IPS DF 19.7 (cell line): ENCODE data around the gene PPP1R36.
"Not testable (repeated sequence)": the region's sequence is repeated elsewhere in the genome, so short reads cannot be mapped to it uniquely, and the experiment has no call there.

Experiments used
- DNase-seq: peaks from one replicate; pipeline ENCODE4 v3.0.0-alpha.2; 2013; ENCODE audit warnings: low read depth, low spot score

PPP1R36 gene

DNA sequence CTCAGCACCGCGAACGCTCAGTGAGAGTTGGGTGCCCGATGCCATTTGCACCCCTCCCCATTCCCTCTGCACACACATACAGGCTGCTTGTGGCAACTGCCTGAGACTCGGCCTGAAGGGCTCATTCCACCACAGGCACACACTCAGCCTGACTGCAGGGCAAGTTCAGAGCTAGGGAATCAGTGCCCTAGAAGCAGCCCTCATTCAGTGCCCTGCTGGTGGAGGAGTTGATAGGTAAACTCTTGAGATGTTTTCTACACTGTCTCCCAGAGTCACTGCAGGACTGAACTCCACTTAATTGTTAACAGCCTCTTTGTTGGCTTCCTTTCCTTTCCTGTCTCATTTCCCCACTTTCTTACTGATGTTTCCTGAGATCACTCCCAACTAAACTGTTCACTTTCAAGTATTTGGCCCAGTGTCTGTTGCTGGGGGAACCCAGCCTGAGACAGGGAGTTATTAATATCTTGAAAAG lies 16.9 kb downstream of the PPP1R36 start:
- DNase-seq = no peak

DNA sequence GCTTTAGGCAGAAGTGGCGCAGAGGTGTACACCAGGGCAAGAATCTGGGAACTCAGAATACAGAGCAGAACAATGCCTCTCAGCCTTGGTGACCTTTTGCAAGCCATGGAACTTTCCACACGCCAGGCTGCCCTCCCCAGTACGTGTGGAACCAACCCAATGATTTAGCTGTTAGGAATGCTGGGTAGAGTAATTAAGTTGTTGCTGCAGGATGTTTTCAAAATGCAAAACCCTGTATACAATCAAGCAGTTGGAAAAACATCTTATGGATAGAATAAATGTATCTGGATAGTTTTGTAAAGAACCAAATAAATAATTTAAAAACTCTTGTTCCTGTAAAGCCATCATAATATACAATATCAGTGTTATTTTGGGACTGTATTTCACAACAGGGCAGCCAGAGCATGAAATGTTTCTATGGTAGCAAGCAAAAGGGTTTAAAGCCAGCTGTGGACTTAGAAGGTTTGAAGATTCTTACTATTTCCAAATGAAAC lies 19.4 kb downstream of the PPP1R36 start:
- no peak for DNase-seq

DNA sequence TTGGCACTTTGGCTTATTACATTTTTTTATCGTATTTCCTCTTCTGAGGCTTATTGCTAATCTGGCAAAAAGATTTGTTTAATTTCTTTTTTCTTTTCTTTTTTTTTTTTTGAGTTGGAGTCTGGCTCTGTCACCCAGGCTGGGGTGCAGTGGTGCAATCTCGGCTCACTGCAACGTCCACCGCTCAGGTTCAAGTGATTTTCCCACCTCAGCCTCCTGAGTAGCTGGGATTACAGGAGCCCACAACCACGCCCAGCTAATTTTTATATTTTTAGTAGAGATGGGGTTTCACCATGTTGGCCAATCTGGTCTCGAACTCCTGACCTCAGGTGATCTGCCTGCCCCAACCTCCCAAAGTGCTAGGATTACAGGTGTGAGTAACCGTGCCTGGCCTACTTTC lies 19.9 kb downstream of the PPP1R36 start:
- not testable (repeated sequence) for DNase-seq

DNA sequence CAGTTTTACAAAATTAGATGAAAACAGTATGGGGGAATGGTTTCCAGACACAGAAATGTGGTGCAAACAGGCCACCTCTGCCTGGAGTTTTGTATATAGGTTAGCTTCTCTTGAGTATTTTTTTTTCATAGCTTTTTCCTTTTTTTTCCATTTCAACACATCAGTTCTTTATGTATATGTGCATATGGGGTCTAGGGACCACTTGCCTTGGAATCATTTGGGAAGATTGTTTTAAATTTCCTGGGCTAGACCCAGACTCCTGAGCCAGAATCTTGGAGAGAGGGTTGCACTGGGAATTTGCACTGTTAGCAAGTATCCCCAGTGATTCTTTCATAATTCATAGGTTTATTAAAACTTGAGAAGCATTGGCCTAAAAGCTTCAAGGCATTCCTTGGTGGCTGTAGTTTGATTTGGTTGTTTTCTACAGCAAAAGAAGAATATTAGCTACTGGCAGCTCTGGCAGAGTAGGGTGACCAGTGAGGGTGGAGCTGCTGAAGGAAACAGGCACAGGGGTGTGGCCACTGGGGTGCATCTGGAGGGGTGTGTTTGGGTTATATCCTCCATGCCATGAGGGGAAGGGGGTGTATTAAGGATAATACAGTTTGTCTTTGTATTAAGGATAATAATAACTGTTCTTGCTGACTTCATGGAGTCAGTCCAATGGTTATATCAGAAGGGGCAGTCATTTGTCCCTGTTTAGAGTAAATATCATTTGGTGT lies 22.8 kb downstream of the PPP1R36 start:
- DNase-seq = no peak

DNA sequence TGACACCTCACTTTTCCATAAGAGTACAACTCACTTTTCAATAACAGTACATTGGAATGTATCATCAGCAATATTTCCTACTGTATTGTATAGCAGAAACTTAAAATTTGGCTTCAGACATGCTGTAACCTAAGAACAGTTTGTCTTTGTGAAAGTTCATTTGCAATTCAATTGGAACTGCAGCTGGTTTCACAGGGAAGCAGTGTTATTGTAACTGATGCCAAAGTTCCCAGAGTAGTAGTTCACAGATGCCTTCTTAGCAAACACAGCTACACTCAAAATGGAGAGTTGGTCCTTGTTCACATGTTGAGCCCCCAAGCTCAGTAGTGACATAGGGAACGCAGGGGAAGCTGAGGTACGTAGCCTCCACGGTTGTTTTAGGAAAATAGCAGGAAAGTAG lies 23.3 kb downstream of the PPP1R36 start:
- DNase-seq = peak; percentile 42

DNA sequence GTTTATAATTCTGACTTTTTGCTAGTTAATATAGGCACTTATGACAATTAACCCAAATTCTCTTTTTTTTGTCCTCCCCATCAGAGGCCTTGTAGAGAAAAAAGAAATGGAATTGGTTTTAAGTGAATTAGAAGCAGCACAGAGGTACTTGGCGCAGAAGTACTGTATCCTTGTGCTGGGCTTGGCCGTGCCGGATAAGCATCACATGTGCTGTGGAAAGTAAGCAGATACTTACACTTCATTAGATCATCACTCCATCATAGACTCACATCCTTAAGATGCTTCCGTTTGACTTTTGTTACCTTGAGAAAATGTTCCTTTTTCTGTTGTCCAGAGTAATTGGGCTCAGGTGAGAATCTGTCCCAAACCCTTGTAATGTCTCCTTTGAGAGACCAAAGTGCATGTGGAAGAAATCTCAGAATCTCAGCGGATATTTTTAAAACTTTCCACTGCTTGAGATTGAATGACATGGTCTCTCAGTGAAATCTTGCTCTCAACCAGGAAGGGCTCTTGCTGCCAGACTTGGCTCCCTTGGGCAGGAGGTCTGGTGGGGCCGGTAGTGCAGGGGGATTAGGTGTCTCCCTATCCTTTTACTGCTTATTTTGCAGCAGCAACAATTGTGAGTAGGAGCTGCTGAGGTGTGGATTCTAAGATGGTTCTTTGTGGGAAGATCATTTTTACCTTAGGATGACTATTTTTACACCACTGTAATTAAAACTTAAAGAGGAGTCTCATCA lies 24.8 kb downstream of the PPP1R36 start:
- DNase-seq = no peak

DNA sequence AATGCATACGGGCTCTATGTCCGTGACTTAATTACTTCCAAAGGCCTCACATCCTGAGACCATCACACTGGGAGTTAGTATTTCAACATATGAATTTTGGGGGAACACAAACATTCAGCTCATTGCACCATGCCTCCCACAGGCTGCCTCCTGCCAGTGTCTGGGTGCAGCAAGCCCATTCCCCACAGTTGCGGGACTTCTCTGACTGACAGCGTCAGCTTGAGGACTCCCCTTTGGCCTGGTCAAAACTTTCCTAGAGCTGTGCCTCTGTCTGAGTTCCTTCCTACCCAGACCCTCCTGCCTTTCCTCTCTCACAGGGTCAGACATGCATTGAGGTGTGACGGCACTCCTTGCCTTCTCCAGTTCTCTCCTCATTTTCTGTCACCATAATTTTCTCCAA lies 27.4 kb downstream of the PPP1R36 start:
- DNase-seq = no peak

DNA sequence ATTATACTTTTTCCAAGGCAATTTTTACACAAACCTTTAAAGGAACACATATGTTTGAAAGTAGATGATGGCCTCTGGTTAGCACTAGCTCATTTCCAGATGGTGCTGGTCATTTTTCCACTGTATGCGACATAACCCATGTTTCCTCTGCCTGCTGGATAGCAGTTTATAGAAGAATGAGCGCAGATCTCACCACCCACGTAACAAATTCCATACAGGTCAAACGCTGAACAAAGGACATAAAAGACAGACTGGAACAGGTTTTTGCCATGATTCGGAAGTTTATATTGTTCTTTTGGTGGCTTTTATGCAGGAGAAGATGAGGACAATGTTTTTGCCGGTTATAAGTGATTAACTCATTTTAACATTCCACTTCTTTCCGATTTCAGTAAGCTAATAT lies 30.7 kb downstream of the PPP1R36 start:
- no peak for DNase-seq

DNA sequence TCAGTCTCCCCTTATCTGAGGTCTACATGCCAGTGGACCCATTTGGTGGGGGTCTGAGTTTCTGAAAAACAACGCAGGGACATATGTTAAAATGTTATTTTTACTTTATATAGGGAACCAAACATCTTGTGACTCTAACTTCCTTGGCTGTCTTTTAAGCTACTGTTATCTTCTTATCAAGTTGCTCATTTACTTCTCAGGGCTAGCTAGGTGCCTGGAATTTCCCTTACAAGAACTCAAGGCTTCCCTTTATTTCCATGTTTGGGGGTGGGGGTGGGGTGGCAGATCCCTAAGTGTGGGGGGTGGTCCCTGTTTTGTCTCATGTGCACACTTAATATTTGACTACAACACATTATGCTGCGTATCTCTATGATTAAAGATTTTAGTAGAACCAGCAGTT lies 31.6 kb downstream of the PPP1R36 start:
- DNase-seq = no peak

DNA sequence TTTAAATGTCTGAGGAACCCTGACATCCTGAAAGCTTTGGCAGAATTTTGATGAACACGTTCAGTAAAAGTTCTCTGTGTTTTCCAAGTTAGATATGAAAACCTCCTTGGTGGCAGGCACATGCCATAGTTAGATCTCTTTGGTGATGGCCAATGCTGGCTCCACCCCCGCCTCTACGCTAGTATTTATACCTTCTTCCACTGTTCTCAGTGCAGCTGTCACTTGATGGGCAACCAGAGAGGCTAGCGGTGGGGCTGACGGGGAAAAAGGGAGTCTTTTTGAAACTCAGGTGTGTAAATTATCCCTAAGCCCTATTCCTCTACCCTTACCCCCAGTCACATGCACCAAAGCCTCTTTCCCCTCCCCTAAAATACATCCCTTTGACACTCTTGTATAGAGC lies 32.1 kb downstream of the PPP1R36 start:
- no peak for DNase-seq

DNA sequence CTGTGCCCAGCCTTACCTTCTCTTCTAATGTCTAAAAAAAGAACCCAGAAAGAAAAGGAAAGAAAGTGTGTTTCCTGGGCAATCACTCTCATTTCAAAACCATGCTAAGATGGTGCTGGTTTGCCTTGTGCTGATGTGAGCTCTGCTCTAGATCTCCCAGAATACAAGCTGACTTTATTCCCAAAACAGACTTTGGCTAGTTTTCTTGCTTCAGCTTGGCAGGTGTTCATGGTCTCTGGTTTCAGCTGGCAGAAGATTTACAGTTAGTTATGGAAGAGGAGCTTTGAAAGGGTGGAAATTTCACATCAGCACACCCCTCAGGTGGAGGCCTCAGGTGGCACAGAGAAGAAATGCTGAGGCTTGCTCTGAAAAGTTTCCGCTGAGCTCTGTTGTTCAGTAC lies 34.4 kb downstream of the PPP1R36 start:
- DNase-seq = no peak

DNA sequence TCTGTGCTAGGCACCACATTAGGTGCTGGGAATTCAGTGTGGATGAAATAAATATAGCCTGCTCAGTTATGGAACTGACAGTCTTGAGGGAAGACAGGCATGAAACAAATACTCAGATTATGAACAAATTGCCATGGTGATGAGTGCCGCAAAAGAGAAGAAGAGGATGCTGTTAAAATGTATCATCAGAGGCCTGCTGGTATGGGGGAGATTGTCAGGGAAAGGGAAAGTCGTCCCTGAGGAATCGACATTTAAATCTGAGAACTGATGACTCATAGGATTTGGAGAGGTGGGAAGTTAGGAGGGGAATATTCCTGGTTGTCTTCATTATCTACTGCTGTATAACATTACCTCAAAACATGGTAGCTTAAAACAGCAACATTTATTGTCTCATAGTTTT lies 42.0 kb downstream of the PPP1R36 start:
- DNase-seq = no peak

DNA sequence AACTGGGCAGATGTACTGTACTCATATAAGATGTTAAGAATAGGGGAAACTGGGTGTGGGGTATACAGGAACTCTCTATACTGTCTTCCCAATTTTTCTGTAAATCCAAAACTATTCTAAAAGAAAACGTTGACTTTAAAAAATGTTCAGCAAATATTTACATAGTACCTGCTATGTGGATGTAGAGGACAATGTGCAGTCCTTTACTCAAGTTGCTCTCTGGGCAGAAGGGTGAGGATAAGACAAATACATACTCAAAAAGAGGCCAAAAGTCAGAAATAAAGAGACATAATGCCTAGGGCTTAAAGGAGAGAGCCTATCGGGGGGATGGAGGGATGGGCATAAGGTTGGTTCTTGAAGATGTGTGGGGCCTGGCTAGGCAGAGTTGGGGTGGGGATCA lies 44.7 kb downstream of the PPP1R36 start:
- no peak for DNase-seq

DNA sequence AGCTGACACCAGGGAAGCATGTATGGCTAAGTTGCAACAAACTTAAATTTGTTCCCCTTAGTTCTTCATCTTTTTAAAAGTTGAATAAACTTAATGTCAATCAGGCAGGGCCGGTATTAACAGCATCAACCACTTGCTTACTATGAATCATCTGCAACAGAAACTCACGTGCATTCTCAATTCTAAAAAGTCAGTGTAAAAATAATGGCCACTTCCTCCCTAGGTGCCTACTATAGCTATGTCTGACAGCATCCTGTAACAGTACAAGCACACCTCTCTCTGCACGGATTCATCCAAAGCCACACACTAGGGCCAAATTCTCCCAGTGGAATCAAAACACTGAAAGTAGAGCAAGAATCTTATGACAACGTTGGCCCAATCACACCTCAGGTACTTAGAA lies 48.6 kb downstream of the PPP1R36 start:
- no peak for DNase-seq

DNA sequence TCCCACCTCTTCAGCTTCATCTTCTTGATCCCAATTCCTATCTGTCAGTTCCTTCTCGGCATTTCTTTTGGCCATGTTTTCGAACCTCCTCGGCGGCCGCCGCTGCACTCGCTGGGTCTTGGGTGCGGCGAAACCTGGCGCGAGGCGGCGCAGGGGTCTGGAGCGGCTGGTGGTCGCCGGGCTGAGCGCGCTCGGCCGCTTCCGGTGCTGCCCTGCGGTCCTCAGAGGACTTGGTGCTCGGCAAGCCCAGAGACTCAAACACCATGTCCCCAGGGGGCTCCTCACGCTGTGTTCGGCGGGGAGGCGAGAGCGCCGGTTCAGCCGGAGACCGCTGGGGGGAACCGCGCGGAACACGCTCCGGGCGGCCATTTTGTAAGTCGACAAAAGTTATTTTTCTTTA lies 51.8 kb downstream of the PPP1R36 start:
- no peak for DNase-seq

DNA sequence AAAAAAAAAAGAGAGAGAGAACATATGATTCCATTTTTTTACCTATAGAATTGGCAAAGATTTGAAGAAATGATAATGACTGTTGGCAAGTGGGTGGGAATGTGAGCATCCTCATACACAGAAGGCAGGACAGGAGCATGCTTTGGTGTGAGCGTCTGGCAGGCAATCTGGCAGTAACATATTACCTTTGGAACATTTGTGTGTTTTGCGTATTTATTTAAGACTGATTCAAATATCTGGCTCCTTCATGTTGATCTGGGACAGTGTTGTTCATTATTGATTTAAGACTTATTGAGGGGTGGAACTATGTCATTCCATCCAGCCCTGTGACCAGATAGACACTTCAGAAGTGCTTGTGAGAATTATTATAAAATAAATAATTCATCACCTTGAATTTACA lies 53.1 kb downstream of the PPP1R36 start:
- DNase-seq = no peak

DNA sequence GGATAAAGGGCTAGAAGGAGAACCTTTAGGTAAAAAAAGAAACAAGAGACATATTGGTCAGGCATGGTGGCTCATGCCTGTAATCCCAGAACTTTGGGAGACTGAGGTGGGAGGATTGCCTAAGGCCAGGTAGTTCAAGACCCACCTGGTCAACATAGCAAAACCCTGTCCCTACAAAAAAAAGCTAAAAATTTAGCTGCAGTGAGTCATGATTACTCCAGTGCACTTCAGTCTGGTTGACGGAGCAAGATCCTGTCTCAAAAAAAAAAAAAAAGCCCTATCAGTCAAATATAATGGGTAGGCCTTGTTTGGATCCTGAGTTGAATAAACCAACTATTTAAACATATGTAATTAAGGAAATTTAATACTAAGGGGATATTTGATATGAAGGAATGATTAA lies 54.2 kb downstream of the PPP1R36 start:
- DNase-seq = no peak

DNA sequence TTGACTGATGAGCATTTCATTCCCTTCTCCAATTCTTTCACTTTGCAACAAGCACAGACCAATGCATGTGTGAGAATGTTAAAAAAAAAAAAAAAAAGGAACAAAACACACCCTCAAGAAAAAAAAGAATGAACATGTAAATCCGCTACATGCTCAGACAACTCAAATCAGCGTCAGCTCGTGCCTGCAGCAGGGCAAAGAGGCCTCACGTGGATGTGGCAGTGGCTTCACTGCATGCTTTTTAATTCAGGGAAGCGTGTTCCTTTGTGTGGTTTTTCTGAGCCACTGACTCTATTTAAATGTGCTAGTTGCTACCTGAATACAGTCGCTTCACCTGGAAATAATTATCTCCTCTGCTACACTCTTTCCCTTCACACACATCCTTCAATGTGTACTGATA lies 55.1 kb downstream of the PPP1R36 start:
- DNase-seq = no peak

DNA sequence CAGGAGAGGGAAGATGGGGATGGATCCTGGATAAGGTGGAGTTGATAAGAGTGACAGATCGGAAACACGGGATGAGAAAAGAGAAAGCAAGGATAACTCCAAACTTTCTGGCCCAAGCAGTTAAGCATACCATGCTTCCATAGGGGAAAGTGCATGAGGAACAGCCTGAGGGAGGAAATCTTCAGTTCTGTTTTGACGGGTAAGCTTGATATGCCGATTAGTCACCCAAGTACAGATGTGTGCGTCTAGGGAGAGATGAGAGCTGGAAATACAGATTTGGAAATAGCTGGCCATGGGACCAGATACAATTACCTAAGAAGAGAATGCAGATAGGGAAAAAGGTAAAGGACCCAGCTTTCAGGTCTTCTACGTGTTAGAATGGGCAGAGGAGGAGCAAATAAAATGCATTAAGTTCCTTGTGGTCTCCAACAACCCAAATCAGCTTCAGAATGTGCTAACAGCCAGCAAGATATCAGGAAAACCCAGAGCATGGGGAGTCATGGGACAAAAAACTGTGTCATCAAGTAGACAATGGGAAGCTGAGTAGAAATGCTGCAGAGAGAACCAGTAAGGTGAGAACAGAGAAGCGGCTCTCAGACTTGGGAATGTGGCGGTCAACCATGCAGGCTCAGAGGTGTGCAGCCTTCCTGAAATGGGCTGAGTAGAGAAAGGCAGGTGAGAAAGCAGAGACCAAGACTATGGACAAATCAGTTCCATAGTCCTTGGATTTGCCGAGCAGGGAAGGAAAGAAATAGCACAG lies 56.3 kb downstream of the PPP1R36 start:
- DNase-seq = no peak

DNA sequence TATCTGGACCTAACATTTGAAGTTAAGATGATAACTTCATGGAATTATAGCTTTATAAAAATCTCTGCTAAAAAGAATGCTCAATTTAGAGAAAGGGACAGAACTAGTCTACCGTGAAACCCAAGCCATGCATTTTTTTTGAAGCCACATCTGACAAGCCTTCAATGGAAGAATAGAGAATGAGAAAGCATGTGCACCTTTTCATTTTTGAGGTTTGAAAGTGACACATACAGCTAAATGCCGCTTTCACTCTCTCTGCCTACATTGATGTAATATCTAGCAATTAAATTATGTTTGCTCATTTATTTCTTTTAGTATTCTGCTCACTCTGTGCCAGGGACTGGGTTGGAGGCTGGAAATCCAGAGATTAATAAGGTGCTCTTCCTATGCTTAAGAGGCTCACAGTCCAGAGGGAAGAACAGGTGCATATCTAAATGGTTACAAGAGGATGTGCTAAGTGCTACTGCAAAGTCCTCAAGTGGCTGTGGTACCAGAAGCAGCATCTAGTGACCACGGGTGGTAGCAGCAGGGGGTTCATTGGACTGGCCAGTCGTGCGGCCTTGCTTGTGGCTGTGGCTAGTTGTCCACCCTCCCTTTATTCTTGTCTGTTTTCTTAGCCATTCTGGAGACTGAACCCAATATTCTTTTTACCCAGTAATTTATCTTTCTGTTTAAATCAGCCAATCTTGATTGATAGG lies 60.4 kb downstream of the PPP1R36 start:
- DNase-seq = no peak

DNA sequence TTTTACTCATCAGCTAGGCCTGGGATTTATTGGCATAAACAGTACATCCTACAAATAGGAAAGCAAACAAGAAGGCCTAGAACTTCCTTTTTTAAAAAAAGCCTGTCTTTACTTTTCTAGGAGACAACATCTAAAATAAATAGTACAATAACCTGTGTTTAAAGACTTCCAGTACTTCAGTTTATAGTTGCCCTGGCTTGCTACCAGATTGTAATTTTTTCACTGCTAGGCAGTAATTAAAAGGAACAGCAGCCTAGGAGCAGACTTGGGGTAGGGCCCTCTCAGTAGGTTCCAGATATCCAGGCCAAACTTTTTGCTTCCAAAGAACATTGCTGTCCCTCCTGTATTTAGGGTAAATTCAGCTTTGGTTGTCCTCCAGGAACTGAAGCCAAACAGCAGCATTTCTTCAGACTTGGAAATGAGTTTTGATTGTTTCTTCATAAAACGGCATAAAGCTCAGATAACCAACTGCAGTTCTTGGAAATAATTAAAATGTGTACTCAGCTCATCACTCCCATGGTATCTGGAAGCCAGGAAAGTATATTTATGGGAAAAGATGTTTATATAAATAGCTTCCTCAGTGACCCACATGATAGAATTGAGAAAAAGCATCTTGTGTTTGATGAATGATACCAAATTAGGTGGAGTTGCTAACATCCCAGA lies 61.7 kb downstream of the PPP1R36 start:
- DNase-seq = no peak
